NCI-H1436 treated with DMSO at 0.1 percent for 48 hours (cell line): ENCODE measurements around the gene C1orf87.

ENCODE experiments used
- DNase-seq: peaks from one replicate; lab custom pipeline; 2025; lab: John Stamatoyannopoulos, UW

Gene C1orf87

GRCh38 chr1:60063561-60063960, 10.0 kb downstream of the C1orf87 start:
- DNase-seq: no peak

GRCh38 chr1:60059468-60059867, 14.1 kb downstream of the C1orf87 start:
- DNase-seq: peak; percentile 28

DNA sequence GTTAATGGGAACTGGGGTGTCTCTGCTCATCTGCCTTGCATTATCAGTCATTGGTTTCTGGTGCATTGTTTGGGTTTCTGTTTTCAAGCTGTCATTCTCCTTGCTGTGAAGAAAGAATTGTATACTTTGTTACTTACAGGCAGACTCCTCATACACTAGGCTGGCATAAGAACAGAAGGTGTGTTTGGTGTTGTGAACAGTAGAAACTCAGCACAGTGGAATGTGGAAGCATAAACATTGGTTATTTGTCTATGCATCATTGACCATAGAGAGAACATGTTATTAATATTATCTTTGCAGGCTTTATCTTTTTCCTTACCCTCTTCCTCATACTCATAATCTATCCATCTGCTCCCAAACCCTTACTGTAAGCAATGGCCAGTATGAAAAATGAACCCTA, 18.2 kb downstream of the C1orf87 start:
- DNase-seq: no peak

DNA sequence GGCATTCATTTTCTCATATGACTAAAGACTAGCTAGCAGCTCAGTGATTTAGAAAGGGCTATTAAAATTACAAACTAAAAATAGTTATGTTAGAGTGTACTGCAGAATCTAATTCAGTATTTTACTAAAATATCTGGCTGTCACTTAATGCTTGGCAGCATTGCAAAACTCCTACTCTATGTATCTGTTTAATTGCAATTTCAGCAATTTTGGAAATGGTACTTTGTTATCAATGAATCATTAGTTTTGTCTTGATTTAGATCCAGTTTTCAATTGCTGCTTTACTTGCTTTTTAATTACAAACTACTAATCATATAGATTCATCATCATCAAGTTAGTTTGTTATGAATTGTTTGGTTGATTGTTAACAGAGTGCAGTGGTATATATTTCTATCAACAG, 19.2 kb downstream of the C1orf87 start:
- DNase-seq: no peak

GRCh38 chr1:60052601-60053000, 21.0 kb downstream of the C1orf87 start:
- DNase-seq: no peak

DNA sequence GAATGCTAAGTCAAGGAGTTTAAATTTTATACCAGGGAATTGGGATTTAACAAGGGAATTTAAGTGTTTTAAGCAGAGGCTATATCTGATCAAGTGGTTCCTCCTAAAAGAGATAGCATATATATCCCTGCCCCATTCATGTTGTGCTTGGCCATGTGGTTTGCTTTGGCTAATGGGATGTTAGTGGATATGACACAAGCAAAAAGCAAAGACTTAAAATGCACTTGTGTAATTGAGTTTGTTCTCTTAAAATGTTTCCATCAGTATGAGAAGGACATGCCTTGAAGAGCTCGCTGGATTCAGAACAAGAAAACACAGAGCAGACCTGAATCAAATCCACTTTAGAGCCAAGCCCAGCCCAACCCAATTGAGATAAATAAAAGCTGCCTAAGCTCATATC, 22.4 kb downstream of the C1orf87 start:
- no peak for DNase-seq

DNA sequence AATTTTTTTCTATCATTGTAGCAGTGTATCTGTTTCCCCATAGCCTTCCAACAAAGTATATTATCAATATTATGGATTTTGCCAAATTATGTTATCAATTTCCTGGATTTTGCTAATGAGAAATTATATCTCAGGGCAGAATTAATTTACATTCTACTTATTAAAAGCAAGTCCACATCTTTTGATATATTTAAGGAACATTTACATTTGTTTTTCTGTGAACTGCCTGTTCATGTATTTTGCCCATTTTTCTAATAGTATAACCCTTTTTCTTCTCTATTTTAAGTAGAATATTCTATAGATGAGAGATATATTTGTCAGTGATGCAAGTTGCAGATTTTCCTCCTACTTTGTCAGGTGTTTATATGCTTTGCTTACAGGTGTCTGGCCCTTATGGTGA, 24.4 kb downstream of the C1orf87 start:
- DNase-seq: no peak

DNA sequence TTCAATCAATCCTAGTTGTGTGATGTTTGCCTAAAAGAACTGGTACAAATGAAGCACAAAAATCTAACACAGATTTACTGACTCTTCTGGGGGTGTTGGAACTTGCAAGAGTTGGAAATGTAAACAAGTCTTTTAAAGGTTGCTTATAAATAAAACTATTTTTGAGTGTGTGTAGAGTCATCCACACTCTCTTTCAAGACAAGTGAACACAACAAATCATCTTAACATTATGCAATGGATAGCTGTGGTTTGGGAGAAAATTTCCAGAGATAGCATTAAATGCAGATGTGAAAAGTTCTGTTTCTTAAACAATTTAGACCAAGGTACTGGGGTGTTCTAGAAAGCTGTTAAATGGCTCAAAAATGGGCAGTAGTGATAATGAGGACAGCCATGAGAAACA, 28.7 kb downstream of the C1orf87 start:
- DNase-seq: no peak

DNA sequence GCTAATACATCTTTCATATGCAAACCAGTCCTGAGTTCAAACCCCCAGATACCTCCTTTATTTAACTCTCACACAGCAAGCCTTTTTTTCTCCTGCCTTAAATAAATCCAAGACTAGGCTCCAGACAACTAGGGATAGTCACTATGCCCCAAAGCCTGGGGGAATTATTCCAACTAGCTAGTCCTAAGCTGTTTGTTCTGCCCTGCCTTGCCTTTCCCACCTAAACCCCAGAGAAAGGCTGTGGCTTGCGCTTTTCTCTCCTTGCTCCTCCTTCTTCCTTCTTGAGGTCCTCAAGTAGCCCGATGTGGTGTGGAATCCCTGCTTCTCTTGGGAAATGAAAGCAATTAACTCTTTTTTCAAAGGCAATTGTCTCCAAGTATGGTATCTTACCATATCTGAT, 31.8 kb downstream of the C1orf87 start:
- DNase-seq: no peak

GRCh38 chr1:60037669-60038068, 35.9 kb downstream of the C1orf87 start:
- no peak for DNase-seq

GRCh38 chr1:60036856-60037460, 36.6 kb downstream of the C1orf87 start:
- DNase-seq: no peak

GRCh38 chr1:60035921-60036320, 37.6 kb downstream of the C1orf87 start:
- DNase-seq: no peak

DNA sequence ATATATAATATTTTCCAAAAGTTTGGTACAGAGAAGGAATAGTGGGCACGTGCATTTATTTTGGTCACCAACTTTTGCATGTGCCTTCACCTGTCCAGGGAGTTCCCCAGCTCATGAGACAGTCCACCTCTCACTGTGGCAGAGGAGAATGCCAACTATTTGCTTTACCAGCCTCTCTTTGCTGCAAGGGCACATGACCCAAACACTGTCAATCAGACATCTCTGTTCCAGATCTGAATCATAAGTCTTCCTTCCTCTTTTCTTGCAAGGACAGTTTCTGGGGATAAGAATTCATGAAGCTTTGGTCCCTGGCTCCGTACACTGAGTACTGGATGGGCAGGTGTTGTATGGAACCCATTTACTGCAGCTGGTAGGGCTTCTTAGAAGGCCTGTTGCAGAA, 38.6 kb downstream of the C1orf87 start:
- DNase-seq: no peak

- DNase-seq: no peak
These were observed 40.5 kb downstream of the C1orf87 start for GRCh38 chr1:60033066-60033465.

DNA sequence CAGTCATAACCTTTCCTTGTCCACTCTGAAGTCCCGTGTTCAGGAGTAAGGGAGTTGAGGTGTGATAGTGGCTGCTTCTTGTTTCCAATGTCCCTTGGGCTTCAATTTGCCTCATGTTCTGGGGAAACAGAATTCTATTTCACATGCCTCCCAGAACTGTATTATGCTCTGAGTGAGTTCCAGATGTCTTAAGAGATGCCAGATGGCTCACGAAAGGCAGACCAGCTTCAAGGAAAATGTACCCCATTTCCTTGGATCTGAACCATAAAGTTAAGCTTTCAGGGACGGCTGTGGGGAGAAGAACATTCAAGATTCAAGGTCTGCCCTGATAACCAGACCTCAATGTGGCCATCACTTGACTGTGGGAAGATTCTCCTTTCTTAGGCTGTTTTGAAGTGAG, 42.4 kb downstream of the C1orf87 start:
- DNase-seq: no peak

- DNase-seq: no peak
These were observed 48.0 kb downstream of the C1orf87 start for GRCh38 chr1:60025552-60025951.

DNA sequence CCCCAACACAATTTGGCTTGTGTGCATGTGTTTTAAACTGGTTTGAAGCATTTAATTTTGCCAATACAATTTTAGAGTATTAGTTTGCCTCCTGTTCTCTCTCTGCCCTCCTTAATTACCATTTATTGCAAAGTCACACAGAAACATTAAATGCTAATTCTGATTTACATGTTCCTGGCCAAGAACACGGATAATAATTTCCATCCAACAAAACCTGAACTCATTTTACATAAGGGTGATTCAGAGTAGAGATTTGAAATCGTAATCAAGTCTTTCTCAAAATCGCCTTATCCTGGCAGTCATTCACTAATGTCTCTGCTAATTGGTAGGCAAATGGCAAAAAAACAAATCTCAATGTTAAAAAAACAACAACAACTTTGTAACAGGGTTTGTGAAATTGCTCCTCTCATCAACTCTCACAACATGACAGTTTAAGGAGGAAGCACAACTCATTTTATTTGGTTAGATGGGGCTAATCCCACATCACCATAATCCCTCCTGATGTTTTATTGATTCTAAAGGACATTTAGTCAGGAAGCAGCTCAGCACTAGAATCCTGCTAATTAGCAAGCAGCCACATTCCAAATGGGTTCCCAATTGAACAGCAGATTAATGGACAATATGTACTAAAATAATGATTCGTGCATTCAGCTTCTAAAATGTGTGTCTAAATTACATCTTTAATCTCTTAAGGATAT, 55.9 kb downstream of the C1orf87 start:
- DNase-seq: no peak

GRCh38 chr1:60010690-60011089, 62.9 kb downstream of the C1orf87 start:
- DNase-seq: no peak

GRCh38 chr1:60008500-60008899, 65.1 kb downstream of the C1orf87 start:
- no peak for DNase-seq

DNA sequence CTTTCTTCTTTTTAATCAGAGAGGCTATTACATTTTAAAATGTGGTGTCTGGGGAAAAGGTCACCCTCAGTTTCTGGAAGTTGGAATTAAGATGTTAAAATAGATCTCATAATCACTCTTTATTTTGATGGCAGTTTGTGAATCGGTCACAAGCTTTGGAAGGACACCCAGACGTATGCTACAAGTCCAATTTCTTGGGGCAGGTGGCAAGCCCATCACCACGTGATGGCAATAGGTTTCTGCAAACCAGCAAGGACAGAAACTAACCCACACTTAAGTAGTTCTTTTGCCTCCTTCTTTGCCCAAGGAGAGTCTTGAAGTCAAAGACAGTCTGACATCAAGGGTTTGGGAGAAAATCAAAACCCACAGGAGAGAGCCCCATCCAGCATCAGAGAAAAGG, 72.9 kb downstream of the C1orf87 start:
- DNase-seq: no peak

DNA sequence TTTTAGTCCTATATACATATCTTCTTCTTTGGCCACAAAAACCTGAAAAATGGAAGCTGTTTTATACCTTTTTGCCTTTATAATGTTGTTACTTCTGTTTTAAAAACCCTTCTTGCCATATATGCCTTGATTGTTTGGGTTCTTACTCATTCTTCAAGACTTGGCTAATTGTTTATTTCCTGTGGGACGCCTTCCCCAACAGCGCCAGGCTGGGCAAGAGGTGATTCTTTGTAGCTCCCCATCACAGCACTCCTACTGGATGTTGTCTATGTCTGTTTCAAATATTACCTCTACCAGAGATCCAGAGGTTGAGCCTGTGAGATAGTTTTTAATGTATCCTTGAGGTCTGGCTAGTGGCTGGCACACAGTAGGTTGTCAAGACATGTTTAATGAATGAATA, 73.8 kb downstream of the C1orf87 start:
- no peak for DNase-seq

- DNase-seq: no peak
These were observed 74.6 kb downstream of the C1orf87 start for GRCh38 chr1:59999006-59999405.

DNA sequence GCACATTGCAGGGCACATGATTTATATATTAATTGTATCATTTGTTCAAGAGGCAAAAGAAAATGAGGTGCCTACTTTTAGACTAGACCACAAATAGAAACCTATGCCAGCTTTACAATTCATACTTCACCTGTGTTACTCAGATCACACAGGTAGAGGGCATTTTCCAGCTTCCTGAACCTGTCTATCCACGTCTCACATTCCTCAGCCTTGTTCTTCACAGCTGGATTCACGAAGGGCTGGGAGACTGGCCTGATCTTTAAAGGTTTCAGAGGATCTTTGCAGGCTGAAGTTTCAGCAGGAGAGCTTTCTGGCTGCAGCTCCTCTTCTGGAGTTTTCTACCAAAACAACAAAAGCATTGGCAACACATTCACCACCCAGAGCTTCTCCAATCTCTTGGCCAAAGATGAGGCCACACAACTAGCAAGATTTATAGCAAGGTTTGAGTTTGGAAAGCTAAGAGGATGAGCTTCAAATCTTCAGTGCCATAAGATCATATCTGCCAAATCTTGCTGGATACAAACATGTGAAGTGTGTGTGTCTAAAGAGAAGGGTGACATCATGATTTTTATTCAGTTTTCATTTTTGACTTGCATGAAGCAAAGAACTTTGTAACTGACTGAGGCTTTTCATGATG, 76.0 kb downstream of the C1orf87 start:
- no peak for DNase-seq
